ENCODE measurements around the gene KCTD5. TPM values are rescaled to one million over a fixed set of nuclear protein-coding genes. Genes with fewer than 3 reads are reported as not detected.

Gene KCTD5
- total and polyA plus RNA-seq, 4 donors, result 17.4 to 44.3 (median 34.0) TPM

DNA sequence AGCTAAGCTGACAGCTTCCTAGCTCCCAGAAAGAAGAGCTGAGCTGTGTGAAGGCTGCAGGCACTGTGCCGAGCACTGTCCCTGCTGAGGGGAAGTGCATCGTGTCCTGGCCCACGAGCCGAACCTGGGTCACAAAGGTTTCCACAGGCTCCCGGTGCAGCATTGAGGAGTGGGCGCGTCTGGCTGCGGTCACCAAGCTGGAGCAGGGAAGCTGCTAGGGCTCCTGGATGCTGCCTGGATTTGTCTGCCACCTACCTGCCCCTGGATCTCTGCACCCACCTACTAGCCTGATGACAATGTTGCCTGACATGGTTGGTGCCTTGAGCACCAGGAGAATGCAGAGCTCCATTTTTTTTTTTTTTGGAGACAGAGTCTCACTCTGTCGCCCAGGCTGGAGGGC is 63.6 kb downstream of the KCTD5 start:
- H3K27ac ChIP-seq (ENCODE audit: low read depth, low read length), result no peak overlapping the region
- WGBS (ENCODE audit: insufficient coverage), result 86% methylated on average over 8 of the region's 9 CpGs

GRCh38 chr16:2748757-2749455 is 66.6 kb downstream of the KCTD5 start:
- no peak overlapping the region for H3K27ac ChIP-seq (ENCODE audit: low read depth, low read length)
- H3K36me3 ChIP-seq (ENCODE audit: control insufficient read depth, insufficient read depth, low read length), result peaks cover 15% of the 10 kb centered on the region
- no peak overlapping the region for H3K4me3 ChIP-seq (ENCODE audit: low read depth, low read length)
- peaks cover 19% of the 10 kb centered on the region for H3K4me1 ChIP-seq (ENCODE audit: control insufficient read depth, insufficient read depth, low read length)
- DNase-seq (ENCODE audit: low read depth in 4 of 6, low spot score in 6 of 6), result no peak
- WGBS (ENCODE audit: insufficient coverage), result 96% methylated on average over 6 of the region's 7 CpGs
- no peaks in the 10 kb centered on the region for H3K27me3 ChIP-seq (ENCODE audit: control insufficient read depth, insufficient read depth, low read length)
- no peaks in the 10 kb centered on the region for H3K9me3 ChIP-seq (ENCODE audit: control insufficient read depth, insufficient read depth, low read length)

More for the DNA sequence above, 63.6 kb downstream of the KCTD5 start:
- H3K4me3 ChIP-seq (ENCODE audit: low read depth, low read length), result no peak overlapping the region
- no peaks in the 10 kb centered on the region for H3K27me3 ChIP-seq (ENCODE audit: control insufficient read depth, insufficient read depth, low read length)
- H3K36me3 ChIP-seq (ENCODE audit: control insufficient read depth, insufficient read depth, low read length), result peaks cover 17% of the 10 kb centered on the region
- no peaks in the 10 kb centered on the region for H3K9me3 ChIP-seq (ENCODE audit: control insufficient read depth, insufficient read depth, low read length)
- DNase-seq (ENCODE audit: low read depth in 4 of 6, low spot score in 6 of 6), result no peak
- H3K4me1 ChIP-seq (ENCODE audit: control insufficient read depth, insufficient read depth, low read length), result peaks cover 3% of the 10 kb centered on the region

DNA sequence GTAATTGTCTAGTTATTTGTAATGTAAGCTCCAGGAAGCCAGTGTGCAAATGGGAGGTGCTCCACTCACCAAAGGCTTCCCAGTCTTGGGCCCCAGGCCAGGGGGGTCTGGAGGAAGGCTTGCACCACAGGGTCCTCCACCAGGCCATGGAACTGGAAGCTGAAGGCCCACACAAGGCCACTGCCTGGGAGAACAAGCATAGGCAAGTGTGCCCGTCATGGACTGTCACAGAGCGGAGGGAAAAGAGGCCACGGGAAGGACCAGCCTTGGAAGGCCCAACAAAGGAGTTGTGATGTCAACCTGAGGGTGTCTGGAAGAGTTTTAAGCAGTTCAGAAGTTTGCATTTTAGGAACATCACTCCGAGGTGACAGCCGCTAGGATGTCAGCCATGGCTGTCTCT is 67.2 kb downstream of the KCTD5 start:
- no peak overlapping the region for H3K27ac ChIP-seq (ENCODE audit: low read depth, low read length)
- peaks cover 19% of the 10 kb centered on the region for H3K36me3 ChIP-seq (ENCODE audit: control insufficient read depth, insufficient read depth, low read length)
- H3K9me3 ChIP-seq (ENCODE audit: control insufficient read depth, insufficient read depth, low read length), result no peaks in the 10 kb centered on the region
- no peak overlapping the region for H3K4me3 ChIP-seq (ENCODE audit: low read depth, low read length)
- H3K4me1 ChIP-seq (ENCODE audit: control insufficient read depth, insufficient read depth, low read length), result peaks cover 24% of the 10 kb centered on the region
- WGBS (ENCODE audit: insufficient coverage), result 95% methylated on average over 5 of the region's 5 CpGs
- no peaks in the 10 kb centered on the region for H3K27me3 ChIP-seq (ENCODE audit: control insufficient read depth, insufficient read depth, low read length)
- no peak for DNase-seq (ENCODE audit: low read depth in 4 of 6, low spot score in 6 of 6)

GRCh38 chr16:2749936-2750335 is 67.6 kb downstream of the KCTD5 start:
- Histone ChIP-seq H3K4me3 (ENCODE audit: low read depth, low read length) (no peak overlapping the region), H3K9me3 (ENCODE audit: control insufficient read depth, insufficient read depth, low read length) (no peaks in the 10 kb centered on the region), H3K27ac (ENCODE audit: low read depth, low read length) (no peak overlapping the region), H3K27me3 (ENCODE audit: control insufficient read depth, insufficient read depth, low read length) (no peaks in the 10 kb centered on the region), H3K36me3 (ENCODE audit: control insufficient read depth, insufficient read depth, low read length) (peaks cover 19% of the 10 kb centered on the region), H3K4me1 (ENCODE audit: control insufficient read depth, insufficient read depth, low read length) (peaks cover 25% of the 10 kb centered on the region)
- WGBS (ENCODE audit: insufficient coverage), result 83% methylated on average over 5 of the region's 6 CpGs
- no peak for DNase-seq (ENCODE audit: low read depth in 4 of 6, low spot score in 6 of 6)

GRCh38 chr16:2751577-2752034 is 69.3 kb downstream of the KCTD5 start:
- H3K36me3 ChIP-seq (ENCODE audit: control insufficient read depth, insufficient read depth, low read length), result peaks cover 22% of the 10 kb centered on the region
- 28% methylated on average over 22 of the region's 23 CpGs for WGBS (ENCODE audit: insufficient coverage)
- H3K27ac ChIP-seq (ENCODE audit: low read depth, low read length), result peak overlapping the region; percentile 98
- peaks cover 31% of the 10 kb centered on the region for H3K4me1 ChIP-seq (ENCODE audit: control insufficient read depth, insufficient read depth, low read length)
- no peaks in the 10 kb centered on the region for H3K27me3 ChIP-seq (ENCODE audit: control insufficient read depth, insufficient read depth, low read length)
- DNase-seq (ENCODE audit: low read depth in 4 of 6, low spot score in 6 of 6), result peak in 1 of 6 donors; percentile 36
- H3K9me3 ChIP-seq (ENCODE audit: control insufficient read depth, insufficient read depth, low read length), result no peaks in the 10 kb centered on the region
- peak overlapping the region; percentile 95 for H3K4me3 ChIP-seq (ENCODE audit: low read depth, low read length)

GRCh38 chr16:2752035-2752849 is 69.9 kb downstream of the KCTD5 start, which contains the start of gene SRRM2:
Gene SRRM2, plus strand, starts transcription at chr16:2752638. Its CDS starts 3,727 bp downstream, at chr16:2756365.
- Histone ChIP-seq H3K9me3 (ENCODE audit: control insufficient read depth, insufficient read depth, low read length) (no peaks in the 10 kb centered on the region), H3K36me3 (ENCODE audit: control insufficient read depth, insufficient read depth, low read length) (peaks cover 28% of the 10 kb centered on the region), H3K4me3 (ENCODE audit: low read depth, low read length) (peak within 1 kb of the TSS; percentile 95), H3K27me3 (ENCODE audit: control insufficient read depth, insufficient read depth, low read length) (no peaks in the 10 kb centered on the region), H3K27ac (ENCODE audit: low read depth, low read length) (peak within 1 kb of the TSS; percentile 98), H3K4me1 (ENCODE audit: control insufficient read depth, insufficient read depth, low read length) (peaks cover 31% of the 10 kb centered on the region)
- under 1% methylated on average over 93 of the region's 99 CpGs for WGBS (ENCODE audit: insufficient coverage)
- DNase-seq (ENCODE audit: low read depth in 4 of 6, low spot score in 6 of 6), result peak; percentile 94 to 99 (median 97)

GRCh38 chr16:2752850-2753732 is 70.8 kb downstream of the KCTD5 start:
- 0% methylated on average over 24 of the region's 82 CpGs for WGBS (ENCODE audit: insufficient coverage)
- DNase-seq (ENCODE audit: low read depth in 4 of 6, low spot score in 6 of 6), result peak; percentile 57 to 94 (median 75)
- Histone ChIP-seq H3K27me3 (ENCODE audit: control insufficient read depth, insufficient read depth, low read length) (no peaks in the 10 kb centered on the region), H3K27ac (ENCODE audit: low read depth, low read length) (peak overlapping the region; percentile 98), H3K4me3 (ENCODE audit: low read depth, low read length) (peak overlapping the region; percentile 95), H3K4me1 (ENCODE audit: control insufficient read depth, insufficient read depth, low read length) (peaks cover 34% of the 10 kb centered on the region), H3K9me3 (ENCODE audit: control insufficient read depth, insufficient read depth, low read length) (no peaks in the 10 kb centered on the region), H3K36me3 (ENCODE audit: control insufficient read depth, insufficient read depth, low read length) (peaks cover 37% of the 10 kb centered on the region)

GRCh38 chr16:2753733-2754020 is 71.4 kb downstream of the KCTD5 start:
- no CpG with 5 or more reads among the region's 7 CpGs for WGBS (ENCODE audit: insufficient coverage)
- Histone ChIP-seq H3K4me3 (ENCODE audit: low read depth, low read length) (peak overlapping the region; percentile 95), H3K27me3 (ENCODE audit: control insufficient read depth, insufficient read depth, low read length) (no peaks in the 10 kb centered on the region), H3K27ac (ENCODE audit: low read depth, low read length) (peak overlapping the region; percentile 98), H3K36me3 (ENCODE audit: control insufficient read depth, insufficient read depth, low read length) (peaks cover 42% of the 10 kb centered on the region), H3K9me3 (ENCODE audit: control insufficient read depth, insufficient read depth, low read length) (no peaks in the 10 kb centered on the region), H3K4me1 (ENCODE audit: control insufficient read depth, insufficient read depth, low read length) (peaks cover 34% of the 10 kb centered on the region)
- DNase-seq (ENCODE audit: low read depth in 4 of 6, low spot score in 6 of 6), result no peak

GRCh38 chr16:2755158-2755557 is 72.8 kb downstream of the KCTD5 start:
- Histone ChIP-seq H3K27ac (ENCODE audit: low read depth, low read length) (no peak overlapping the region), H3K9me3 (ENCODE audit: control insufficient read depth, insufficient read depth, low read length) (no peaks in the 10 kb centered on the region), H3K4me1 (ENCODE audit: control insufficient read depth, insufficient read depth, low read length) (peaks cover 34% of the 10 kb centered on the region), H3K4me3 (ENCODE audit: low read depth, low read length) (no peak overlapping the region), H3K27me3 (ENCODE audit: control insufficient read depth, insufficient read depth, low read length) (no peaks in the 10 kb centered on the region), H3K36me3 (ENCODE audit: control insufficient read depth, insufficient read depth, low read length) (peaks cover 48% of the 10 kb centered on the region)
- 63% methylated on average over 3 of the region's 3 CpGs for WGBS (ENCODE audit: insufficient coverage)
- DNase-seq (ENCODE audit: low read depth in 4 of 6, low spot score in 6 of 6), result no peak
